ENCODE measurements around the gene MDC1. TPM values are rescaled to one million over a fixed set of nuclear protein-coding genes. Genes with fewer than 3 reads are reported as not detected.
"Not testable (repeated sequence)": the region's sequence is repeated elsewhere in the genome, so short reads cannot be mapped to it uniquely, and the experiment has no call there.

Gene MDC1
- polyA plus RNA-seq, 3 donors, result 0.27 to 4.5 (median 0.34) TPM

- H4K20me1 ChIP-seq (ENCODE audit: insufficient read depth, low read length), result peaks cover 2% of the 10 kb centered on the region
- H3K27ac ChIP-seq (ENCODE audit: low read depth in 1 of 2, low read length in 2 of 2), result no peak overlapping the region
- H3K27me3 ChIP-seq (ENCODE audit: control insufficient read depth in 2 of 2, insufficient read depth in 2 of 2, low read length in 2 of 2), result no peaks in the 10 kb centered on the region
- TF ChIP-seq, protein P1, sequence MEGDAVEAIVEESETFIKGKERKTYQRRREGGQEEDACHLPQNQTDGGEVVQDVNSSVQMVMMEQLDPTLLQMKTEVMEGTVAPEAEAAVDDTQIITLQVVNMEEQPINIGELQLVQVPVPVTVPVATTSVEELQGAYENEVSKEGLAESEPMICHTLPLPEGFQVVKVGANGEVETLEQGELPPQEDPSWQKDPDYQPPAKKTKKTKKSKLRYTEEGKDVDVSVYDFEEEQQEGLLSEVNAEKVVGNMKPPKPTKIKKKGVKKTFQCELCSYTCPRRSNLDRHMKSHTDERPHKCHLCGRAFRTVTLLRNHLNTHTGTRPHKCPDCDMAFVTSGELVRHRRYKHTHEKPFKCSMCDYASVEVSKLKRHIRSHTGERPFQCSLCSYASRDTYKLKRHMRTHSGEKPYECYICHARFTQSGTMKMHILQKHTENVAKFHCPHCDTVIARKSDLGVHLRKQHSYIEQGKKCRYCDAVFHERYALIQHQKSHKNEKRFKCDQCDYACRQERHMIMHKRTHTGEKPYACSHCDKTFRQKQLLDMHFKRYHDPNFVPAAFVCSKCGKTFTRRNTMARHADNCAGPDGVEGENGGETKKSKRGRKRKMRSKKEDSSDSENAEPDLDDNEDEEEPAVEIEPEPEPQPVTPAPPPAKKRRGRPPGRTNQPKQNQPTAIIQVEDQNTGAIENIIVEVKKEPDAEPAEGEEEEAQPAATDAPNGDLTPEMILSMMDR (IDR thresholded peaks at IDR 0.05), result no peak
- no peak overlapping the region for H3K4me2 ChIP-seq (replicated peaks; ENCODE audit: extremely low read depth, low read length, poor library complexity, severe bottlenecking)
- H2AFZ ChIP-seq (ENCODE audit: insufficient read depth, low read depth, low read length, poor library complexity, severe bottlenecking), result no peak overlapping the region
- DNase-seq, result no peak
- H3K79me2 ChIP-seq (ENCODE audit: insufficient read depth, low read length), result peaks cover 1% of the 10 kb centered on the region
- Mint-ChIP-seq H3K27me3 (ENCODE audit: low read depth in 3 of 3) (peaks cover 0 to 2% (median 0%) of the 10 kb centered on the region in 3 donors), H3K36me3 (peaks cover 79 to 95% of the 10 kb centered on the region in 2 donors), H3K4me1 (peaks cover 3% of the 10 kb centered on the region), H3K27ac (peak overlapping the region in 1 of 7 donors; percentile 8), H3K9me3 (no peaks in the 10 kb centered on the region), H3K4me3 (no peak overlapping the region)
- H3K9me3 ChIP-seq (replicated peaks in 1 of 2; ENCODE audit: control insufficient read depth in 1 of 2, insufficient read depth in 1 of 2, low read length in 2 of 2), result no peaks in the 10 kb centered on the region
- intact Hi-C loops (cut with micrococcal nuclease), result no loop called here
- no peak overlapping the region for H3K4me3 ChIP-seq (replicated peaks in 1 of 3; ENCODE audit: low read depth in 2 of 3, low read length in 3 of 3)
- WGBS (ENCODE audit: insufficient coverage), result 90% methylated on average over 21 of the region's 34 CpGs
- H3K9ac ChIP-seq (ENCODE audit: insufficient read depth, low read length, poor library complexity, severe bottlenecking), result no peak overlapping the region
- H3K4me1 ChIP-seq (ENCODE audit: control insufficient read depth in 1 of 2, insufficient read depth in 2 of 2, low read length in 2 of 2), result no peaks in the 10 kb centered on the region
- peaks cover 71 to 90% of the 10 kb centered on the region in 2 donors for H3K36me3 ChIP-seq (replicated peaks in 1 of 2; ENCODE audit: control insufficient read depth in 1 of 2, insufficient read depth in 2 of 2, low read length in 2 of 2)
These were observed 51.9 kb downstream of the MDC1 start for GRCh38 chr6:30664994-30665767.

DNA sequence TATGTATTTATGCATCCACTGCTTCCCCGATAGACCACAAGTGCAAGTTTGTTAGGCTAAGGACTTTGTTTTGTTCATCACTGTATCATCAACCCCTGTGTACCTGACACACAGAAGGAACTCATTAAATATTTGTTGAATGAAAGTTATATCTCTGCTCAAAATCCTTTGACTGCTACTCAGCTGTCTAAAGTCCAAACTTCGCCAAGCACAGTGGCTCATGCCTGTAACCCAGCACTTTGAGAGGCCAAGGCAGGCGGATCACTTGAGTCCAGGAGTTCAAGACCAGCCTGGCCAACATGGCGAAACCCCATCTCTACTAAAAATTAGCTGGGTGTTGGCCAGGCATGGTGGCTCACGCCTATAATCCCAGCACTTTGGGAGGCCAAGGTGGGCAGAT lies 59.2 kb downstream of the MDC1 start:
- H3K27me3 Mint-ChIP-seq (ENCODE audit: low read depth in 3 of 3); intact Hi-C loops (cut with micrococcal nuclease); H3K9me3 Mint-ChIP-seq; H3K4me3 Mint-ChIP-seq; H3K79me2 ChIP-seq (ENCODE audit: insufficient read depth, low read length); H3K4me2 ChIP-seq (replicated peaks; ENCODE audit: extremely low read depth, low read length, poor library complexity, severe bottlenecking); DNase-seq; H2AFZ ChIP-seq (ENCODE audit: insufficient read depth, low read depth, low read length, poor library complexity, severe bottlenecking); H3K9me3 ChIP-seq (replicated peaks in 1 of 2; ENCODE audit: control insufficient read depth in 1 of 2, insufficient read depth in 1 of 2, low read length in 2 of 2); H3K9ac ChIP-seq (ENCODE audit: insufficient read depth, low read length, poor library complexity, severe bottlenecking); H3K4me3 ChIP-seq (replicated peaks in 1 of 3; ENCODE audit: low read depth in 2 of 3, low read length in 3 of 3); H3K27me3 ChIP-seq (ENCODE audit: control insufficient read depth in 2 of 2, insufficient read depth in 2 of 2, low read length in 2 of 2): not testable (repeated sequence)
- Histone ChIP-seq H3K4me1 (ENCODE audit: control insufficient read depth in 1 of 2, insufficient read depth in 2 of 2, low read length in 2 of 2) (peaks cover 13 to 16% of the 10 kb centered on the region in 2 donors), H3K27ac (ENCODE audit: low read depth in 1 of 2, low read length in 2 of 2) (peak overlapping the region in 1 of 2 donors; percentile 58), H4K20me1 (ENCODE audit: insufficient read depth, low read length) (peaks cover 13% of the 10 kb centered on the region), H3K36me3 (replicated peaks in 1 of 2; ENCODE audit: control insufficient read depth in 1 of 2, insufficient read depth in 2 of 2, low read length in 2 of 2) (peaks cover 87 to 96% of the 10 kb centered on the region in 2 donors)
- peaks cover 80 to 97% of the 10 kb centered on the region in 2 donors for H3K36me3 Mint-ChIP-seq
- H3K4me1 Mint-ChIP-seq, result peaks cover 15% of the 10 kb centered on the region
- peak overlapping the region in 1 of 7 donors; percentile 43 for H3K27ac Mint-ChIP-seq
- 100% methylated on average over 4 of the region's 5 CpGs for WGBS (ENCODE audit: insufficient coverage)
